Spinal cord (tissue), 10 donors: Measurements from ENCODE around the gene KRAS. TPM values are rescaled to one million over a fixed set of nuclear protein-coding genes. Genes with fewer than 3 reads are reported as not detected.

Source experiments
- DNase-seq, 6 donors: peaks; one replicate each; pipeline versions ENCODE4 v3.0.0 to v3.0.0-alpha.2; 2013 to 2015; ENCODE audit warnings: low spot score in 6 of 6, low read depth in 4 of 6
- H3K27ac ChIP-seq: one replicate; pipeline ENCODE4 v1.5.1; 2013; ENCODE audit warnings: low read depth, low read length, control low read depth
- H3K27me3 ChIP-seq: one replicate; pipeline ENCODE4 v1.6.1; 2013; ENCODE audit warnings: low read length; ENCODE audit not compliant: control insufficient read depth, insufficient read depth
- H3K36me3 ChIP-seq: one replicate; pipeline ENCODE4 v1.6.1; 2013; ENCODE audit warnings: low read length; ENCODE audit not compliant: control insufficient read depth, insufficient read depth
- H3K4me1 ChIP-seq: one replicate; pipeline ENCODE4 v1.6.1; 2013; ENCODE audit warnings: low read length; ENCODE audit not compliant: control insufficient read depth, insufficient read depth
- H3K4me3 ChIP-seq: one replicate; pipeline ENCODE4 v1.5.1; 2013; ENCODE audit warnings: low read depth, low read length, control low read depth
- H3K9me3 ChIP-seq: one replicate; pipeline ENCODE4 v1.6.1; 2013; ENCODE audit warnings: low read length; ENCODE audit not compliant: control insufficient read depth, insufficient read depth
- WGBS: methylation state at CpG from one replicate; pipeline ENCODE4 v1.1.5; 2013; ENCODE audit warnings: missing lambda C conversion rate; ENCODE audit not compliant: insufficient coverage; 5-methylcytosine and 5-hydroxymethylcytosine counted together
- polyA plus RNA-seq, 2 donors: library from polyadenylated mRNA; unstranded; fragments of 120-200 nt; gene quantifications; one replicate each; pipeline ENCODE4 v1.2.1, GENCODE V29; 2013; ENCODE audit not compliant: insufficient read length in 2 of 2
- total RNA-seq, 2 donors: library from RNA; depleted of rRNA in 1 of 2; stranded (reverse); fragments of 120-200 nt in 1 of 2; fragments of >200 nt in 1 of 2; gene quantifications; one replicate each; pipeline versions ENCODE4 v1.2.3 to v1.2.4, GENCODE V29; 2013 to 2014
- donor health status: healthy.

KRAS gene
- total and polyA plus RNA-seq, 4 donors, result 20.1 to 46.5 (median 41.3) TPM

DNA sequence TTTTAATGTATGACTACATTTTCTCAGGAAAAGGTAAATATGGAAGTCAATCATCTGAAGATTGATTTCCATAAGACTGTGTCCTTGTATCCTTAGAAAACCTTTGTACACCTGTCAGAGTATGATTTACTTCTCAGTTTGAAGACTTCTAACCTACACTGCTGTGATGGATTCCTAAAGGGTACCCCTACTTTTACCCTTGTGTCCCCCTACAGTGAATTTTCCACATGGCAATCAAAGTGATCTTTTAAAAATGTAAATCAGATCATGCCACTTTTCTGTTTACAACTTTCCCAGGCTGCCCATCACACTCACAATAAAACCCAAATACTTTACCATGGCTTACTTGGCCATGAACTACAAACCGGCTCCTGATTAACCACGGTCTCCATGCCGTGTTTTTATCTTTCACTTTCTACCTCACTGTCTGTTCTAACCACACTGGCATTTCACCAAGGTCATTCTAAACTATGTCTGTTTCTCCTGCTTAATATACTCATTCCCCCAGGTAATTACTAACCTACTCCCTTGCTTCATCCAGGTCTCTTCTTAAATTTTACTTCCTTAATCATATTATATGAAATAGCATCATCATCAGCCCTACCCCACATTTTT, 63.8 kb downstream of the KRAS start:
- H3K27ac ChIP-seq, result no peak overlapping the region
- H3K36me3 ChIP-seq, result no peaks in the 10 kb centered on the region
- H3K27me3 ChIP-seq, result no peaks in the 10 kb centered on the region
- no peaks in the 10 kb centered on the region for H3K4me1 ChIP-seq
- no peaks in the 10 kb centered on the region for H3K9me3 ChIP-seq
- DNase-seq, result no peak
- WGBS, result 81% methylated on average over 3 of the region's 3 CpGs
- no peak overlapping the region for H3K4me3 ChIP-seq

GRCh38 chr12:25186038-25186787, 64.5 kb downstream of the KRAS start:
- no peaks in the 10 kb centered on the region for H3K9me3 ChIP-seq
- no peaks in the 10 kb centered on the region for H3K36me3 ChIP-seq
- no peak overlapping the region for H3K27ac ChIP-seq
- no peaks in the 10 kb centered on the region for H3K4me1 ChIP-seq
- no peak overlapping the region for H3K4me3 ChIP-seq
- 100% methylated on average over 1 of the region's 4 CpGs for WGBS
- H3K27me3 ChIP-seq, result no peaks in the 10 kb centered on the region
- DNase-seq, result no peak

DNA sequence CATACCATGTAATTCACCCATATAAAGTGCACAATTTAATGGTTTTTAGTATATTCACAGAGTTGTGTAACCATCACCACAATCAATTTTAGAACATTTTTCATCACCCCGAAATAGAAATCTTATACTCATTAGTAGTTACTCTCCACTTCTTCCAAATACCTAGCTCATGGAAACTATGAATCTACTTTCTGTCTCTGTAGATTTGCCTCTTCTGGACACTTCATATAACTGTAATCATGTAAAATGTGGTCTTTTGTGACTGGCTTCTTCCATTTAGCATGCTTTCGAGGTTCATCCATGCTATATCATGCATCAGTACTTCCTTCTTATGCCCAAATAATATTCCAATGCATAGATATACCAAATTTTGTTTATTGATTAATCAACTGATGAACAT, 66.6 kb downstream of the KRAS start:
- Histone ChIP-seq H3K27me3 (no peaks in the 10 kb centered on the region), H3K4me3 (no peak overlapping the region), H3K4me1 (no peaks in the 10 kb centered on the region), H3K36me3 (no peaks in the 10 kb centered on the region), H3K27ac (no peak overlapping the region), H3K9me3 (peaks cover 2% of the 10 kb centered on the region)
- WGBS, result no CpG with 5 or more reads among the region's 2 CpGs
- no peak for DNase-seq

DNA sequence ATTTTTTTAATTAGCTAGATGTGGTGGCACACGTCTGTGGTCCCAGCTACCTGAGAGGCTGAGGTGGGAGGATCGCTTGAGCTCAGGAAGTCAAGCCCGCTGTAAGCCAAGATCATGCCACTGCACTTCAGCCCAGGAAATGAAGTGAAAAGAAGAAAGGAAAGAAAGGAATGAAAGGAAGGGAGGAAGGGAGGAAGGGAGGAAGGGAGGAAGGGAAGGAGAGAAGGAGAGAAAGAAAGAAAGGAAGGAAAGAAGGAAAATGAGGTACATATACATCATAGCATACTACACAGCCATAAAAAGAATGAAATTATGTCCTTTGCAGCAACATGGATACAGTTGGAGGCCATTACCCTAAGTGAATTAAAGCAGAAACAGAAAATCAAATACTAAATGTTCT, 68.0 kb downstream of the KRAS start:
- peaks cover 2% of the 10 kb centered on the region for H3K9me3 ChIP-seq
- no peak for DNase-seq
- no peak overlapping the region for H3K4me3 ChIP-seq
- H3K27me3 ChIP-seq, result no peaks in the 10 kb centered on the region
- no peaks in the 10 kb centered on the region for H3K36me3 ChIP-seq
- H3K4me1 ChIP-seq, result no peaks in the 10 kb centered on the region
- H3K27ac ChIP-seq, result no peak overlapping the region
- WGBS, result 90% methylated on average over 3 of the region's 3 CpGs

DNA sequence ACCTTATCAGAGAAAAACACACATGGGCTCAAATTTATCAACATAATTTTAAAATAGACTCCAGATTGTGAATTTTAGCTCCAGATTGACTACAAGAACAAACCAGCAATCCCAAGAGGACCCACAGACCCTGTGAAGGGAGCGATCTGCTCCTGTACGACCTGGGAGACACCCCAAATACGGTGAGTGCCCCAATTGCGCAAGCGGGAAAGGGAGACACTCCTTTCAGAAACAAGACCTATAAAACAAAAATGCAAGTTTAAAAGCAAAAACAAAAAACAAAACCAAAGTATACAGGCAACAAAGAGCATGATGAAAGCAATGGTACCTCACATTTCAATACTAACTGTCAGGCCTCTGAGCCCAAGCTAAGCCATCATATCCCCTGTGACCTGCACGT, 87.9 kb downstream of the KRAS start:
- DNase-seq, result no peak
- H3K27ac ChIP-seq, result no peak overlapping the region
- whole genome bisulfite sequencing, result 96% methylated on average over 4 of the region's 6 CpGs
- H3K4me1 ChIP-seq, result no peaks in the 10 kb centered on the region
- no peaks in the 10 kb centered on the region for H3K36me3 ChIP-seq
- H3K4me3 ChIP-seq, result no peak overlapping the region
- no peaks in the 10 kb centered on the region for H3K9me3 ChIP-seq
- no peaks in the 10 kb centered on the region for H3K27me3 ChIP-seq

- no peaks in the 10 kb centered on the region for H3K9me3 ChIP-seq
- no peak overlapping the region for H3K4me3 ChIP-seq
- 95% methylated on average over 2 of the region's 4 CpGs for WGBS
- no peaks in the 10 kb centered on the region for H3K27me3 ChIP-seq
- no peaks in the 10 kb centered on the region for H3K4me1 ChIP-seq
- no peak for DNase-seq
- H3K27ac ChIP-seq, result no peak overlapping the region
- no peaks in the 10 kb centered on the region for H3K36me3 ChIP-seq
These were observed 94.7 kb downstream of the KRAS start for GRCh38 chr12:25156061-25156460.

- Histone ChIP-seq H3K4me1 (no peaks in the 10 kb centered on the region), H3K4me3 (no peak overlapping the region), H3K9me3 (no peaks in the 10 kb centered on the region), H3K27me3 (no peaks in the 10 kb centered on the region), H3K27ac (no peak overlapping the region), H3K36me3 (no peaks in the 10 kb centered on the region)
- peak in 5 of 6 donors; percentile 6 to 71 (median 14) for DNase-seq
- no CpG with 5 or more reads among the region's 2 CpGs for WGBS
These were observed 95.6 kb downstream of the KRAS start for GRCh38 chr12:25155022-25155576.

Other genes with a start within 250 kb of the KRAS start
- 1 to 10 TPM; 6.0 to 9.8 TPM for gene DNAI7, start 55.8 kb downstream of the KRAS start, total RNA-seq
- 1 to 10 TPM; 5.0 to 5.4 TPM for gene DNAI7, start 55.8 kb downstream of the KRAS start, polyA plus RNA-seq
- gene ETFRF1, start 55.7 kb downstream of the KRAS start, total RNA-seq, result 10 to 100 TPM; 33.9 to 55.8 TPM
- gene ETFRF1, start 55.7 kb downstream of the KRAS start, polyA plus RNA-seq, result 10 to 100 TPM; 53.1 to 68.8 TPM